Adrenal gland (tissue), 5 donors: Measurements from ENCODE around the gene ACVR1B.

Source experiments
- POLR2A ChIP-seq, 2 donors: fragments of 450-650 bp; IDR thresholded peaks; one replicate each; pipeline ENCODE4 v1.6.1; 2017; ENCODE audit warnings: antibody characterized with exemption in 2 of 2, mild to moderate bottlenecking in 2 of 2, moderate library complexity in 1 of 2
- TF ChIP-seq, protein P1 (sequence below), 6 experiments: fragments of 450-650 bp in 4 of 6; fragments of 200-600 bp in 2 of 6; sonication (generic) in 1 of 6; IDR thresholded peaks; 1 replicate in 5 of 6; 2 replicates in 1 of 6; pipeline versions ENCODE4 v1.5.1 to v1.8.0; 2016 to 2021; ENCODE audit warnings: antibody characterized with exemption in 6 of 6, mild to moderate bottlenecking in 2 of 6, moderate library complexity in 1 of 6
- donor health status: DM: no; HTN: no; CAD: no.

DNA sequence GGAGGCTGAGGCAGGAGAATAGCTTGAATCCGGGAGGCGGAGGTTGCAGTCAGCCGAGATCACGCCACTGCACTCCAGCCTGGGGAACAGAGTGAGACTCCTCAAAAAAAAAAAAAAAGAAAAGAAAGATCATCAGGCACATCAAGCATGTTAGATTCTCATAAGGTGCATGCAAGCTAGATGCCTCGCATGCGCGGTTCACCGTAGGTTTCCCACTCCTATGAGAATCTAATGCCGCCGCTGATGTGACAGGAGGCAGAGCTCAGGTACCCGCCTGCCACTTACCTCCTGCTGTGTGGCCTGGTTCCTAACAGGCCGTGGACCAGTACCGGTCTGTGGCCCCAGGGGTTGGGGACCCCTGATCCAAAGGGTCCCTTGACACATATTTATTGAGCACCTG, 7.0 kb downstream of the ACVR1B start:
- TF ChIP-seq, protein P1, sequence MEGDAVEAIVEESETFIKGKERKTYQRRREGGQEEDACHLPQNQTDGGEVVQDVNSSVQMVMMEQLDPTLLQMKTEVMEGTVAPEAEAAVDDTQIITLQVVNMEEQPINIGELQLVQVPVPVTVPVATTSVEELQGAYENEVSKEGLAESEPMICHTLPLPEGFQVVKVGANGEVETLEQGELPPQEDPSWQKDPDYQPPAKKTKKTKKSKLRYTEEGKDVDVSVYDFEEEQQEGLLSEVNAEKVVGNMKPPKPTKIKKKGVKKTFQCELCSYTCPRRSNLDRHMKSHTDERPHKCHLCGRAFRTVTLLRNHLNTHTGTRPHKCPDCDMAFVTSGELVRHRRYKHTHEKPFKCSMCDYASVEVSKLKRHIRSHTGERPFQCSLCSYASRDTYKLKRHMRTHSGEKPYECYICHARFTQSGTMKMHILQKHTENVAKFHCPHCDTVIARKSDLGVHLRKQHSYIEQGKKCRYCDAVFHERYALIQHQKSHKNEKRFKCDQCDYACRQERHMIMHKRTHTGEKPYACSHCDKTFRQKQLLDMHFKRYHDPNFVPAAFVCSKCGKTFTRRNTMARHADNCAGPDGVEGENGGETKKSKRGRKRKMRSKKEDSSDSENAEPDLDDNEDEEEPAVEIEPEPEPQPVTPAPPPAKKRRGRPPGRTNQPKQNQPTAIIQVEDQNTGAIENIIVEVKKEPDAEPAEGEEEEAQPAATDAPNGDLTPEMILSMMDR (IDR thresholded peaks at IDR 0.05), result no peak
- no peak for TF ChIP-seq POLR2A (IDR thresholded peaks at IDR 0.05)
